GM12864 (cell line): Measurements from ENCODE around the gene GPD2.

Experiments used
- DNase-seq: peaks from one replicate; pipeline ENCODE4 v3.0.0-alpha.2; 2011; ENCODE audit warnings: low read depth
- H3K4me3 ChIP-seq: 2 replicates; pipeline ENCODE4 v1.5.1; 2011; ENCODE audit warnings: mild to moderate bottlenecking, low read depth, low read length, control low read depth
- CTCF ChIP-seq: IDR thresholded peaks from 2 replicates; pipeline ENCODE4 v1.5.1; 2011; ENCODE audit warnings: low read depth, mild to moderate bottlenecking, moderate library complexity, low read length, control low read depth, inconsistent platforms; ENCODE audit errors: missing control alignments

GPD2 gene

GRCh38 chr2:156539086-156539860 lies 103.1 kb downstream of the GPD2 start:
- TF ChIP-seq CTCF: no peak
- H3K4me3 ChIP-seq: no peak overlapping the region
- no peak for DNase-seq

GRCh38 chr2:156540706-156541105 lies 104.5 kb downstream of the GPD2 start:
- DNase-seq: no peak
- H3K4me3 ChIP-seq: no peak overlapping the region
- TF ChIP-seq CTCF: no peak

- no peak for DNase-seq
- TF ChIP-seq CTCF: no peak
- H3K4me3 ChIP-seq: no peak overlapping the region
Observed at GRCh38 chr2:156541229-156541628, 105.0 kb downstream of the GPD2 start.

GRCh38 chr2:156541706-156542105 lies 105.5 kb downstream of the GPD2 start:
- DNase-seq: no peak
- no peak for TF ChIP-seq CTCF
- H3K4me3 ChIP-seq: no peak overlapping the region

GRCh38 chr2:156548413-156548812 lies 112.2 kb downstream of the GPD2 start:
- DNase-seq: no peak
- no peak for TF ChIP-seq CTCF
- no peak overlapping the region for H3K4me3 ChIP-seq

GRCh38 chr2:156553714-156554442 lies 117.7 kb downstream of the GPD2 start:
- no peak overlapping the region for H3K4me3 ChIP-seq
- no peak for DNase-seq
- TF ChIP-seq CTCF: no peak
